ENCODE results near the gene OPHN1.
"Not testable (repeated sequence)": the region's sequence is repeated elsewhere in the genome, so short reads cannot be mapped to it uniquely, and the experiment has no call there.

The OPHN1 gene

DNA sequence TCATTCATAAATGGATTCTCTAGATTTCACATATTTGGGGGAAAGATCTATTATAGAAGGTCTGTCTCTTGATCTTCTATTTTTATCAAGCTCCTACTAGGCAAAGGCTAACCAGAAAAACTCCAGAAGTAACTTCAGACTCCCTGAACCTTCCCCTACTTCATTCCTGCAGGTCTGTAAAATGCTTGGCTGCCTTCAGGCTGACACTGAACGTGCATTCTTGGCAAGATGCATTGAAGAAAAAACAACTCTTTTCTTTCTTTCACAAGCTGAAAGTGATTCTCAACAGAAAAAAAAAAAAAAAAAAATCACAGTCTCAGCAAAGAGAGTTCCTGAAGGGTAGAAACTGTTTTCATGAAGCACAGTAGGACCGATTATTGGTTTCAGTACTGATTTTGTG is 12.7 kb downstream of the OPHN1 start:
- no peak for DNase-seq

DNA sequence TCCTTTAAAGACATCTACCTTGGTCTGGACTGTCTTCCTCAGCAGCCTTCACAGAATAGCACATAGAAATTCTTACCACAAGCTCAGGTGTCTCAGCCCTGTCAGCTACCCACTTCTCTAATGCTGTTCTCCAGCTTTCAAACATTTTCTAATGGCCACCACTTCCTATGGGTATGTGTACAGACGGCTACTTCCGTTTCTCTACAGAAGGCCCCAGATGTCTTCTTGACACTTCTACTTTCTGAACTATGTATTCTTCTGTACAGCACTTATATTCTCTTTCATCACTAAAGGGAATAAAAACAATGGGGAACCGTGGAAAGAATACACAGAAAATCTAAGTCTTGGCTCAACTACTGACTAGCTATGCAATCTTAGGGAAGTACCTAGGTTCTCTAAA is 13.3 kb downstream of the OPHN1 start:
- DNase-seq: no peak

DNA sequence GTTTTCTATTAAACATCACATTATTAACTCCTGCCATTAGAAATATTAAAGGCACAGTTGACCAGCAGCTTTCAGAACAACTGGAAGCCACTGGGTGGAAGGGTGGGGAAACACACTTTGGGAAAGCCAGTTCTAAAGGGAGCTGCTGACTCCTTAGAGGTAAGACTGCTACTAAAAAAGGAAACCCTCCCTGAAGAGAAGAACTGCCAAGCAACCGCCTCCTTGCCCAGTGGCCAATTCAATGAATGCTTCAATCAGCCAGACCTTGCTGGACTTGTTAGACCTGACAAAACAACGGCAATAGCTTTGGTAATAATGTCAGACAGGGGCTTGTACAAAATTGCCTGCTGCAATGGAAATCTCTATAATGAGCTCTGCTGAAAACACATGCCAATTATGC is 15.6 kb downstream of the OPHN1 start:
- DNase-seq: no peak

DNA sequence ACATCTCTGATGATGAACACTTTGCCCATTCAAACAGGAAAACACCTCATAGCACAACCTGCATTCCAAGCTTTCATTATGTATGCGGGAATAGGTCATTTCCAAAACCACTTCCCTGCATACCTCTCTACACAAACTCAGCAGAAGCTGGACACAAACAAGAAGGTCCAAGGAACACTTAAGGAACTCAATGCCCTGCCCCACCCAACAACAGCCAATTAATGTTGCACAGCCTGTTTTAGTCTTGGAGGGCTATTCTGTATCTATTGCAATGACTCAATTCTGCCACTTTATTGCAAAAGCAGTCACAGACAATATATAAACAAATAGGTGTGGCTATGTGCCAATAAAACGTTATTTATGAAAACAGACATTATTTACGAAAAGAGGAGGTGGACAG is 16.7 kb downstream of the OPHN1 start:
- no peak for DNase-seq

DNA sequence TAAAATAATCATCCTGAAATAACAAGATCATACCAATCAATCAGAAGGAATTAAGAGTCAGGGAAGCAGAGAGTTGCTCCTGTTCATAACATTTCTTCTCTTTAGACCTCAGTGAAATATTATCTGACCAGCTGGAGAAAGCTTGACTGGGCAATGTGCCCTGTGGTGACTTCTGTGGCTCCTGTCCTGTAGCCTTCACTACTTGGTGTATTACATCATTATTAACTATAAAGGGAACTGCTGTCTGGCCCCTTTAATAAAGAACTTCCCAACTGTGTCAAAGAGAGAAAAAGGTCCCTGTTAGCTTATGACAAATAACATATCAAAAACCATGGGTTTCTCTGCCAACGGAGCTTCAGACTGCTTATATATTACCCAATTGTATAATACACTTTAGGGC is 18.0 kb downstream of the OPHN1 start:
- DNase-seq: no peak

DNA sequence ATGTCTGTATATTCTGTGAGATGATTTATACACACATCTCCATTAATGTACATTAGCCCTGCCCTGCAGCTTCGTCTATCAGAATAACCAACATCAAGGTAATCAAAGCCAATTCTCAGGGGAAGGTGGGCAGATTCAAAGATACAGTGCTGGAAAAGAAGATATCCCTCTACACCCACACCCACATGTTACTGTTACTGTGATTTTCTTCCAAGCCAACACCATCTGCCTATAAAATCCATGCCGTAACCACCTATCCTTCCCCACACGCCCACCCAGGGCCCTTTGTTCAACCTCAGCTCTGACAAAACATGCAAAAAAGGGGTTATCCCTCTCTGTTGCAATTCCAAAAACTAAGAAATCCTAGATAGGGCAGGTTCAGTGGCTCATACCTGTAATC is 20.0 kb downstream of the OPHN1 start:
- DNase-seq: no peak

DNA sequence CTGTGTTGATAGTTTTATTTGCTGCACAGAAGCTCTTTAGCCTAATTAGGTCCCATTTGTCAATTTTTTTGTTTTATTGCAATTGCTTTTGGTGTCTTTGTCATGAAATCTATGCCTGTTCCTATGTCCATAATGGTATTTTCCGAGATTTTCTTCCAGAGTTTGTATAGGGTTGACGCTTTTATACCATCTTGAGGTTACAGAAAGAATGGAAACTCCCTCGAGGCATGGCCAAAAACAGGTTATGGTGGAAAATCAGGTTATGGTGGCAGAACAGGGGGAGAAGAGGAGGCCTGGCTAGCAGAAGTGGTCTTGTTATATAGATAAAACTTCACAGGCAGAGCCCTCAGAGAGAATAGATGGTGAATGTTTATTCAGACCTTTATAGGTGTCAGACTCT is 21.6 kb downstream of the OPHN1 start:
- no peak for DNase-seq

DNA sequence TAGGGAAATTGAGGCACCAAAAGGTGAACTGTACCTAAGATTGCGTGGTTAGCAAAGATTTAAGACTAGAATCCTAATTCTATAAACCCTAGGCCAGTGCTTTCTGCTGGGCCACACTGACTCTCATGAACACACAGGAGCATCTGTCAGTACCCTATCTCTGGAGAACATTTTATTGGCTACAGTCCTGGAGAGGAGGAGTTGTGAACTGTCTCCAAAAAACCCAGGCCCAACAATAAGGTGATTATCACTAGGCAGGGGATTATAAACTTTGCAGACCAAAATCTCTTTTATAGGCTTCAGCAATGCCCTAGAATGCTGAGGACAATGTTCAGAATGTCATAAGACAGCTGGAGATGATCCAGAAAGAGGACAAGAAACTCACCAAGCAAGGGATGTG is 24.1 kb downstream of the OPHN1 start:
- no peak for DNase-seq

DNA sequence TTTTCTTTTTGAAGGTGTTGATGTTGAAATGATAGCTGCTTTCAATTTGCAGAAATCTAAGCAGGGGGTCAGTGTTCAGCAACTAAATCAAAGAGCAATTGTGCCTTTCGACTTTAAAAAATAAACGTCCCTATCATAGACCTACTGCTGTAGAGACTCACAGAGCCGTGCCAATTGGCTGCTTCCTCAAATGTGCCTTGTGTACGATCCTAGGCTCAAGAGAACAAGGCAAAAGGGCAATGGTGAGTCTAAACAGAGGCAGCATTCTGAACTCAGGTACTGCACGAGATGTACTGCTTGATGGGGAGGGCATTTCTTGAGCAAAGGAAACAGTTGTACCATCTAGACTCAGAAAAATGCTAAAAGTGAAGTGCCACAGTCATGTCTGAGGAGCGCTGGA is 29.8 kb downstream of the OPHN1 start:
- no peak for DNase-seq

DNA sequence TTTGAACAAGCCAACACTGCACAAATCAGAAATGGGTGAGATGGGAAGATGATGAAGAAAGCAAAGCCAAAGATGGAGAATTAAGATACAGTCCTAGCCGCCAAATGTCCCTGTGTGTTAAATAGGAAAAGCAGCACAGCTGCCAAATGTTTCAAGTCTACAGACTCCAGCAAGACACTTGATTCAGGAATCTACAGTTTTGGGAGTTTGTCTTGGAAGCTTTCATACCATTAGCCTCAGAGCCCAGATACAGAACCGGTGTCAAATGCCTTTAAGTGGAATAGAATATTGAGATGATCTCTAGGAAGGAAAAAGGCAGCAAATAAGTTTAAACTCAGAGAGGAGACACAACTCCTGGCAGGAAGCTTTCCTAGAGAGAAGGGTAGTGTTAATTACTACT is 30.3 kb downstream of the OPHN1 start:
- DNase-seq: no peak

DNA sequence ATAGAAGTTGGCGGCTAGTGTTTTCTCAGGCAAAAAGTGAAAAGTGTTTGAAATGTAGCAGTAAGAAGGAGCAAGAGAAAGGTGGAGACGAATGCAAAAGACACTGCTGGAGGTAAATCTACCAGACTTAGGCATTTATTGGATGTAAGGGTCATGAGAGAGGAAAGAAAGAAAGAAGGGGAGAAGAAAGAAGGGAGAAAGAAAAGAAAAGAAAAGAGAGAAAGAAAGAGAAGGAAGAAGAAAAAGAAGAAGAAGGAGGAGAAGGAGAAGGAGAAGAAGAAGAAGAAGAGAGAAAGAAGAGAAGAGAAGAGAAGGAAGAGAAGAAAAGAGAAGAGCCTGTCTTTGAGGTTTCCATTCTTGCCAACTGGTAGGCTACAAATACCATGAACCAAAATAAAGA is 31.2 kb downstream of the OPHN1 start:
- no peak for DNase-seq

DNA sequence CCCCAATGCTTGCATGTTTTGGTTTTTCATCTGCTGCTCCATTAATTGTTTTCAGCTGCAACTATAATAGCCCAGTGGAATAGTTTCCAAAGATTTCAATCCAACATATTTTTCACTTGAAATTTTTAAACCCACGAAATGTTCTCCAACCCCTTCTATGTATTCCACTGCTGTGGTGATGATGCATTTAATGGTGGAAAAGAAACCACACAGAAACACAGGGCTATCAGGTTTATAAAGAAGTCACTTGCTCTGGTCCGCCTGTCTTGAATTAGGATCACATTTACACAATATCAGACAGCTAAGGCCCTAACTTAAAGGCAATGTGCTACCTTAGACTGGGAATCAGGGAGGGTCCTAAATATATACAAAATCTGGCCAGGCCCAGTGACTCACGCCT is 35.0 kb downstream of the OPHN1 start:
- no peak for DNase-seq

DNA sequence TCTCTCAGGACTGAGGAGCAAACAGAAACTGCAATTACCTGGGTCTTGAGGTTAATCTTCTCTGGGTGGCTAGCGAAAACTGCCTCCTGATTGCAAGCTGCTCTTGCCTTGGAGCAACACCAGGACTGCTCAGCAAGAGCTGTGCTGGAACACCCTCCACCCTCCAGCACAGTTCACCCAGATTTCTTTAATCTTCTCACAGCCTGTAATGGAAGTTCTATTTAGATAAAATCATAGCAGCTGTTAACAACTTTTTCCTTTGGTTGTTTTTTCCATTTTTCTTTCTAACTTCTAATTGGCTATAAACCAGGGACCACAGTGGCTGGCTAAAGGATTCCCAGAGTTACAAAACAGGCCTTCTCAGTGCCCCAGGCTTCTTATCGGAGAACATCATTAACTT is 36.3 kb downstream of the OPHN1 start:
- no peak for DNase-seq

DNA sequence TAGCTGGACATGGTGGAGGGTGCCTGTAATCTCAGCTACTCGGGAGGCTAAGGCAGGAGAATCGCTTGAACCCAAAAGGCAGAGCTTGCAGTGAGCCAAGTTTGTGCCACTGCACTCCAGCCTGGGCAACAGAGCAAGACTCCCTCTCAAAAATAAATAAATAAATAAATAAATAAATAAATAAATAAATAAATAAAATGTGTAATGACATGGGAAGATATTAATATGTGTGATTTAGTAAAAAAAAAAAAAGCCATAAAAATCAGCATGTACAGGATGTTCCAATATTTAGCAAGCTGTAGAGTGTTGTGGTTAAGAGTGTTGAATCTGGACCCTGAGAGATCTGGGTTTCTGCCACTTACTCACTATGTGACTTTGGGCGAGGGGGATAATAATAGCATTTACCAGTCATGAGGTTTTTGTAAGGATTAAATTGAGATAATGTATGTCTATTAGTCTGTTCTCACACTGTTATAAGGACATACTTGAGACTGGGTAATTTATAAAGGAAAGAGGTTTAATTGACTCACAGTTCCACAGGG is 43.8 kb downstream of the OPHN1 start:
- not testable (repeated sequence) for DNase-seq

DNA sequence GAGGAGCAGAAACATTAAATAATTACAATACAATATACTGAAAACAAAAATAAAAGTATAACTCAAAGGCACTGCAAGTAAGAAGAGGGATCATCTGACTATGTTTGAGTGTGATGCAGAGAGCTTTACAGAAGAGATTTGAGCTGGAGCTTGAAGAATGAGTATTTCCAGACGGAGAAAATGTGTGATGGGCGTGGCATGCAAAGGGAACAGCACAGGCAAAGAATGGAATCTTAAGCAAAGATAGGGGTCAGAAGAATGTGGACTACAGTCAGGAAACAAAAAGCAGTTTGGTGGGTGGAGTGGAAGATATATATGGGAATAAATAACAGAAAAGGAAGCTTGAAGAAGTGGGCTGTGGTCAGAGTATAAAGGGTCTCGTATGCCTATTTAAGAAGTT is 45.5 kb downstream of the OPHN1 start:
- DNase-seq: no peak

DNA sequence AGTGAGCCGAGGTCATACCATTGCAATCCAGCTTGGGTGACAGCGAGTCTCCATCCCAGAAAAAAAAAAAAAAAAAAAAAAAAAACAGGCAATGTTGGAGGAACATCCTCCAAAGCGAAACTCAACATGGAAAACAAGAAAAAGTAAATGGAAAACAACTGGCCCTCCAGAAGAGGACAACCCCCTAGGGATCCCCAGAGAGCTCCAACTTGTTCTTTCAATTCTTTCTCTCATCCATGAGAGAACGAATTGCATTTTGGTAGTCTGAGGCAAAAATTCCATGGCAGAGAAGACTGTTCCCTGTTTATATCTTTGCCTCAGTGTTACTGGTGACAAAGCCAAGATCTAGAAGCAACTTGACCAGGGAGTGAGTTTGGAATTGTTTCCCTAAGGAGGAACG is 49.8 kb downstream of the OPHN1 start:
- DNase-seq: no peak

DNA sequence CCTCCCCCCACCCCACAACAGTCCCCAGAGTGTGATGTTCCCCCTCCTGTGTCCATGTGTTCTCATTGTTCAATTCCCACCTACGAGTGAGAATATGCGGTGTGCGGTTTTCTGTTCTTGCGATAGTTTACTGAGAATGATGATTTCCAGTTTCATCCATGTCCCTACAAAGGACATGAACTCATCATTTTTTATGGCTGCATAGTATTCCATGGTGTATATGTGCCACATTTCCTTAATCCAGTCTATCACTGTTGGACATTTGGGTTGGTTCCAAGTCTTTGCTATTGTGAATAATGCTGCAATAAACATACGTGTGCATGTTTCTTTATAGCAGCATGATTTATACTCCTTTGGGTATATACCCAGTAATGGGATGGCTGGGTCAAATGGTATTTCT is 55.7 kb downstream of the OPHN1 start:
- not testable (repeated sequence) for DNase-seq

DNA sequence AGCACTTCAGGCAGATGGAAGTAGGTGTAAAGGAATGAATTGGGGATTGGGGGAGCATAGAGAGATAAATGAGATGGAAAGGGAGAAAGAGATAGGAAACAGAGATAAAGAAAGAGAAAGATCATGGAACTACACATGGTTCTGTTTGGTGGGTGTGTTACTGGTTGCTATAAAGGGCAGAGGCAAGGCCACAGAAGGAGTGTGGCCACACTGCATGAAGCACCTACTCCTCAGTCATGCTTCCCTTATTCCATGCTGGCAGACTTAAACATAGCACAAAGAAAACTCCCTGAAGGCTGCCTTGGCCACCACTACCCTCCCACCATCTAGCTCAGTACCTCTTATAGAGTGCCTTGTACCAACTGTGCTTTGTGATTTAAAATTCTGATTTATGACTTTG is 56.9 kb downstream of the OPHN1 start:
- no peak for DNase-seq

DNA sequence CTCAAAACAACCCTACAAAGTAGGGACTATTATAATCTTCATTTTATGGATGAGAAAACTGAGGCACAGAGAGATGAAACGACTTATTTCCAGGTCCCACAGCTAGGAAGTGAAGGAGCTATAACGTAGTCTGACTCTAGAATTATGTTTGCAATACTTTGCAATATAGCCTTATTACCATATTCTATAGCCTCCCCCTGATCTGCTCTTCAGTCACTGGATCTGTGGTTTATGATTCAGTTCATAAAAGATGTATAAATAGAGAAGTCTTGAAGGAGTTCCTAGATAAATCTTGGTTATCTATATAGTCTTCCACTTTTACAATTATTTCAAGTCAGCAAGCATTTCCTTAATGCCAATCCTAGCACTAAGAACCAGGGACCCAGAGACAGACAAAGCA is 57.5 kb downstream of the OPHN1 start:
- no peak for DNase-seq

DNA sequence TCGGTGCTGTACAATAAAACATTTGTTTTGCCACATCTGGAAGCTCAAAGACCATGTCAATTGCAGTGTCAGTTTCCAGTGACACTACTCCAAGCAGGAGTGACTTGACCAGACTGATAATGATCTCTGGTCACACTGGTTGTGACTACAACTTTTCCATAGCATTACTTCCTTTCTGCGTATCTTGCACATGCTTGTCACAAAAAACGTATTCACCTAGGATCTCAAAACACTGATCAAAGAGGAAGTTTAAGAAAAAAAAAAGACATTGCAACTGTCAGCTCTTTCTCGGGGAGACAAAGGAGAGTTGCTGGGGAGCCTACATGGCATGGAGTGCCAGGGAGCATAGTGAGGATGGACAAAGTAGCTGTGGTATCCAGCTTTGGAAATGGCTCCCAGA is 60.6 kb downstream of the OPHN1 start:
- no peak for DNase-seq

DNA sequence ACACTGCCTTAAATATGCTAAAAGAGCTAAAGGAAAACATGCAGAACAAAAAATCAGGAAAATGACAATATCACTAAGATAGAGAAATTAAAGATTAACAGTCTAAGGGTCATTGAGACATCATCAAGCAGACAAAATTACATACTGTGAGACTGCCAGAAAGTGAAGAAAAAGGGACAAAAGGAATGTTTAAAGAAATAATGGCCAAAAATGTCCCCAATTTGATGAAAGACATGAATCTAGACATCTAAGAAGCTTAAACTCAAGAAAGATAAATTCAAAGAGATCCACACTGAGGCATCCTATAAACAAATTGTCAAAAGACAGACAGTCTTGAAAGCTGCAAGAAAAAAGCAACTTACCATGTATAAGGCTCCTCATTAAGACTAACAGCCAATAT is 63.7 kb downstream of the OPHN1 start:
- no peak for DNase-seq

DNA sequence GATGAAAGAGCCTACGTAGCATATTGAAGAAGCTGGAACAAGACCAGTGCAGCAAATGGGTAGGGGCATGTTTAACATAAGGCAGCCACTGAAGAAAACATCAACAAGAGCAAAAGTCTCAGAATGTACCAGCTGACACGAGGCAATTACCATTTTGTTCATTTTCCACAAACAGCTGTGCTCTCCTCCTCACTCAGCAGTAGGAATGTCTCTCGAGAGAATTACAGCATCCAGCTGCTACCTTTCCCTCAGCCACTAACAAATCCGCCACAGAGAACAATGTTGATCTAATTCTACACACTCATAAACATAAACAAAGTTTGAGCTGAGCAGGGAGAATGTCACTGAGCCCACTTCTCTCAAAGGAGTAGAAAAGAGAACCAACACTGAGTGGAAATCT is 68.0 kb downstream of the OPHN1 start:
- no peak for DNase-seq

DNA sequence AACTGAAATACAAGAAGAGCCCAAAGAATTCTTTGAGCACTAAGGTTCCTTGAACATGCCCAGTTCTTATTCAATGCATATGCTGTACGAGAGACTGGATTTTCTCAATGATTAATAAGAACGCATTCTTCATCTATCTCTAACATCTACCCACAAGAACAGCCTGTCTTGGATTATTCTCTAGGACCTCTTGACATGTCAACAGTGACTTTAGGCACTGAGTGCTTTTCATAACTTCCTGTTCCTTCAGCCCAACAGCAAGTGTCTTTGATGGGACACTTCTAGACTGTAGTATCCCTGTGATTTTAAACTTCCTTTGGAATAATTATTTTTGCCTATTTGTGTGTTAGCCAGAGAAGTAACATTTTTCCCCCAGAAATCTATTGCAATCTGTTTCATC is 69.3 kb downstream of the OPHN1 start:
- no peak for DNase-seq

DNA sequence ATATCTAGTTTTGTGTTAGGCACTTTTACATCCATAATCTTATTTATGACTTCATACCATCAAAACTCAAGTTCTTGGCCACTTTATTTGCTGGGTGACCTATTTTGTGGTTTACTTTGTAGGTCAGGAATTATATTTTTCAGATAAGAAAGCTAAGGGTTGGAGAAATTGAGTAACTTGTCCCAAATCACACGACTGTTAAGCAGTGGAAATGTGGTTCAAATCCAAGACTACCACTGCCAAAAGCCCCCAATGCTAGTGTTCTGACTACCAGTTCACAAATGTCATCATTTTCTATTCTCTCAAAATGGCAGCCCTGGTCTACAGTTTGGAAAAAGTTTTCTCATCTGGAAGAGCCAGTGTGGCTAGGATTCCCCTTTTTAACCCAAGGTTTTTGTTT is 74.6 kb downstream of the OPHN1 start:
- DNase-seq: no peak

DNA sequence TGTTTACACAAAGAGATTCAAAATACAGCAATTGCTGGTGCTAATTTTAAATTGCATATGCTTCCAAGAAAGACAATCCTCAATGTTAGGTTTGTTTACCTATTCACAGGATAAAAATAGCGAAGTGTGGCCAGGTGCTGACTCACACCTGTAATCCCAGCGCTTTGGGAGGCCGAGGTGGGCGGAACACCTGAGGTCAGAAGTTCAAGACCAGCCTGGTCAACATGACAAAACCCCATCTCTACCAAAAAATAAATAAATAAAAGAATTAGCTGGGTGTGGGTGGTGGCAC is 77.7 kb downstream of the OPHN1 start:
- no peak for DNase-seq

DNA sequence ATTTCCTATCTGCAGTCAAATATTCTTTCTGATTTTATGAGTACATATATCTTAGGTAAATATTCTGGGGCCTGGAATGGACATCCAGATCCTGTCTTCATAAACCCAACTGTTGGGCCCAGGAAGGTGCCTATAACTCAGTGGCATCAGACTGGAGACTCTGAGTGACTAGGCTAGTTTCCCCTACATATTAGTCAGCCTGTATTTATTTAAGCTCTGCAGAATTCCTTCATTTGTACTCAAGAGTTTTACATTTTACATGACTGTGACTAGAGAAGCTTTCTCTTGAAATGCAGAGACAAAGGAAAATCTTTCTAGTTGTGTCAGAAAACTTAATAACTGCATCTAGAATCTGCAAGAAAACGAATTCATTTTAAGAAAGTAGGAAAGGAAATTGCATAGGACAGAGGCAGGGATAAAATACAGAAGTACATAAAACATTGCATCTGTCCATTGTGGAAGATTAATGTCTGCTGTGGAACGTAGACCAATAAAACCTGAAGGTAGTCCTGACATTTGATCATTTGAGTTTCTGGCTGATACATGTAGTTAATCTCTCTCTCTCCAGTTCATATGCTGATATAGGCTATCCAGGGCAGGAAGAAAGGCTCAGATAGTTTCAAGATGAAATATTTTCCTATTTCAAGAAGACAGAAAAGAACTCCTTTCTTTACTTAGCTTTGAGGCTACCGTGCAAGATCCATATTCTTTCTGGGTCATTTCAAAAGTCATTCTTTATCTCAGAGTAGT is 78.2 kb downstream of the OPHN1 start:
- no peak for DNase-seq

All from NCI-H187 treated with DMSO at 0.1 percent for 48 hours (cell line).